GM23248 (cell line): ENCODE measurements around the gene HTRA1. TPM values are rescaled to one million over a fixed set of nuclear protein-coding genes. Genes with fewer than 3 reads are reported as not detected.

Experiments
- DNase-seq: peaks from one replicate; pipeline ENCODE4 v3.0.0-alpha.2; 2015
- H2AFZ ChIP-seq: fragments of 200-600 bp; sonication (generic); 2 replicates; pipeline ENCODE4 v1.6.1; 2016; ENCODE audit warnings: antibody characterized with exemption
- H3F3A ChIP-seq: fragments of 200-600 bp; sonication (generic); 2 replicates; pipeline ENCODE4 v1.6.1; 2016; ENCODE audit warnings: mild to moderate bottlenecking, antibody characterized with exemption, mixed run types; ENCODE audit not compliant: insufficient read depth
- H3K27ac ChIP-seq: fragments of 200-600 bp; sonication (generic); 2 replicates; pipeline ENCODE4 v1.5.1; 2016; ENCODE audit warnings: mild to moderate bottlenecking
- H3K27me3 ChIP-seq: fragments of 200-600 bp; sonication (generic); replicated peaks from 2 replicates; pipeline ENCODE4 v1.6.1; 2016; ENCODE audit warnings: mild to moderate bottlenecking; ENCODE audit not compliant: insufficient read depth
- H3K36me3 ChIP-seq: fragments of 200-600 bp; sonication (generic); 2 replicates; pipeline ENCODE4 v1.6.1; 2016; ENCODE audit warnings: low read depth, mild to moderate bottlenecking
- H3K4me1 ChIP-seq: fragments of 200-600 bp; sonication (generic); 2 replicates; pipeline ENCODE4 v1.6.1; 2016; ENCODE audit warnings: mild to moderate bottlenecking; ENCODE audit not compliant: insufficient read depth
- H3K4me2 ChIP-seq: fragments of 200-600 bp; sonication (generic); one replicate; pipeline ENCODE4 v1.6.1; 2016; ENCODE audit warnings: mild to moderate bottlenecking; ENCODE audit not compliant: unreplicated experiment
- H3K4me3 ChIP-seq: fragments of 200-600 bp; sonication (generic); 2 replicates; pipeline ENCODE4 v1.5.1; 2016; ENCODE audit warnings: mild to moderate bottlenecking
- H3K79me2 ChIP-seq: fragments of 200-600 bp; sonication (generic); 2 replicates; pipeline ENCODE4 v1.6.1; 2016; ENCODE audit warnings: mild to moderate bottlenecking; ENCODE audit not compliant: insufficient read depth
- H3K9ac ChIP-seq: fragments of 200-600 bp; sonication (generic); 2 replicates; pipeline ENCODE4 v1.6.1; 2016; ENCODE audit warnings: mild to moderate bottlenecking
- H3K9me2 ChIP-seq: fragments of 200-600 bp; sonication (generic); 2 replicates; pipeline ENCODE4 v1.6.1; 2016; ENCODE audit warnings: mixed run types, mild to moderate bottlenecking, moderate library complexity; ENCODE audit not compliant: insufficient read depth
- H3K9me3 ChIP-seq: fragments of 200-600 bp; sonication (generic); one replicate; pipeline ENCODE4 v1.6.1; 2017; ENCODE audit warnings: low read depth
- H4K20me1 ChIP-seq: fragments of 200-600 bp; sonication (generic); 2 replicates; pipeline ENCODE4 v1.6.0; 2016; ENCODE audit not compliant: insufficient read depth
- EZH2 ChIP-seq: fragments of 200-600 bp; sonication (generic); IDR thresholded peaks from 2 replicates; pipeline ENCODE4 v1.6.1; 2018; ENCODE audit warnings: antibody characterized with exemption, mild to moderate bottlenecking; ENCODE audit not compliant: insufficient read depth, poor library complexity, severe bottlenecking
- EZH2phosphoT487 ChIP-seq: fragments of 200-600 bp; sonication (generic); IDR thresholded peaks from 2 replicates; pipeline ENCODE4 v1.6.1; 2018; ENCODE audit warnings: antibody characterized with exemption, moderate library complexity, mild to moderate bottlenecking, low read depth; ENCODE audit not compliant: insufficient read depth
- WGBS, 2 experiments: methylation state at CpG; one replicate each; pipeline ENCODE4 v1.1.6; 2015 to 2017; ENCODE audit warnings: low lambda C conversion rate in 2 of 2, low coverage in 1 of 2; ENCODE audit errors: missing lambda C conversion rate in 2 of 2; 5-methylcytosine and 5-hydroxymethylcytosine counted together
- in situ Hi-C: fragments of 300-500 bp; cut with MboI; formaldehyde crosslinking; loops from 2 replicates; pipeline ENCODE4 v1.15.0; 2020
- polyA plus RNA-seq: library from polyadenylated mRNA; unstranded; fragments of >200 nt; fragmentation: Nextera tagmentation; extraction: Ambion mirVana; gene quantifications from 2 replicates; pipeline ENCODE4 v1.2.1, GENCODE V29; 2016
- total RNA-seq: library from RNA; depleted of rRNA; stranded (reverse); fragments of >200 nt; shearing (Covaris generic); gene quantifications from 2 replicates; pipeline ENCODE4 v1.2.3, GENCODE V29; 2014

Gene HTRA1
- total and polyA plus RNA-seq, 2 experiments from 2014 or later: 220 to 405 TPM

DNA sequence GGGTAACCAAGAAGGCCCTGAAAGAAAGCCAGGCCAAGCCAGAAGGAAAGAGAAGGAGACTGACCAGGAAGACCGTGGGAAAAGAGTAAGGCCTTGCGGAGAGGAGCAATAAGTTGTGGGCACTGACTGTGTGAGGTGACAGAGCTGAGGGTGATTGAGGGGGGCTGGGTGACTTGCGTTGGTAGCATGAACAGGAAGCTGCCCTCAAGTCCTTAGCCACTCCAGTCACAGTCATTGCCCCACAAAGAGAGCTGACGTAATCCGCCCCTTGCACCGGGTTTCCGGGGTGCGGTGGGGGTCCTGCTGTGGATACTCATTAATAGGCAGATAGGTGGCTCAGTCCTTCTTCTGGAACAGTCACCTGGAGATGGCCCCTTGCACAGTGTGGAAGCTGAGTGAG lies 83.1 kb downstream of the HTRA1 start:
- H3F3A ChIP-seq: no peaks in the 10 kb centered on the region
- 87% methylated on average over 8 of the region's 8 CpGs for WGBS, 2 experiments
- DNase-seq: no peak
- H3K4me1 ChIP-seq: no peaks in the 10 kb centered on the region
- H4K20me1 ChIP-seq: no peaks in the 10 kb centered on the region
- H3K27ac ChIP-seq: no peak overlapping the region
- in situ Hi-C loops: no loop called here
- no peaks in the 10 kb centered on the region for H3K79me2 ChIP-seq
- no peak overlapping the region for H3K4me3 ChIP-seq
- TF ChIP-seq EZH2 (no peak), EZH2phosphoT487 (no peak)
- H2AFZ ChIP-seq: no peak overlapping the region
- no peaks in the 10 kb centered on the region for H3K9me3 ChIP-seq
- H3K9me2 ChIP-seq: no peaks in the 10 kb centered on the region
- no peak overlapping the region for H3K4me2 ChIP-seq
- no peaks in the 10 kb centered on the region for H3K27me3 ChIP-seq
- H3K36me3 ChIP-seq: no peaks in the 10 kb centered on the region
- no peak overlapping the region for H3K9ac ChIP-seq

DNA sequence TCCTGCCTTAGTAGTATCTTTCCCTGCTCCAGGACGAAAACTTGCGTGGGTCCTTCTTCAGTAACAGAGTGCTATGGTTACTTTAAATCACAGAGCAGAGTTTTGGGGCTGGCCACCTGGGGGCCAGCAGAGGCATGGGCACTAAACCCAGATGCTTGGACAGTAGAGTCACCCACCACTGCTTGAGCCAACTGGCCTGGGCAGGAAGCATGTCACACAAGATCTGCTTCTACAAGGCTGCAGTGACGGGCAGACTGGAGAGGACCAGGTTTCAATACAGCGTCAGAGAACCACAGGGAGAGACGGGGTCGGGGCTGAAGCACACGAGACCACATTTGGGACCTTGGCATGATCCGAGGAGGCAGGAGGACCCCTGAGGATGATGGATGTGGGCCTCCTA lies 84.9 kb downstream of the HTRA1 start:
- H3K4me1 ChIP-seq: no peaks in the 10 kb centered on the region
- H3K4me3 ChIP-seq: no peak overlapping the region
- H3F3A ChIP-seq: no peaks in the 10 kb centered on the region
- no peaks in the 10 kb centered on the region for H3K9me2 ChIP-seq
- no peaks in the 10 kb centered on the region for H3K9me3 ChIP-seq
- no peak overlapping the region for H3K9ac ChIP-seq
- no peaks in the 10 kb centered on the region for H4K20me1 ChIP-seq
- H3K27me3 ChIP-seq: no peaks in the 10 kb centered on the region
- DNase-seq: no peak
- no peak overlapping the region for H3K4me2 ChIP-seq
- 78 to 87% methylated on average over 8 of the region's 8 CpGs for WGBS, 2 experiments
- no peak overlapping the region for H3K27ac ChIP-seq
- TF ChIP-seq EZH2 (no peak), EZH2phosphoT487 (no peak)
- in situ Hi-C loops: no loop called here
- H3K79me2 ChIP-seq: no peaks in the 10 kb centered on the region
- H2AFZ ChIP-seq: no peak overlapping the region
- H3K36me3 ChIP-seq: no peaks in the 10 kb centered on the region

DNA sequence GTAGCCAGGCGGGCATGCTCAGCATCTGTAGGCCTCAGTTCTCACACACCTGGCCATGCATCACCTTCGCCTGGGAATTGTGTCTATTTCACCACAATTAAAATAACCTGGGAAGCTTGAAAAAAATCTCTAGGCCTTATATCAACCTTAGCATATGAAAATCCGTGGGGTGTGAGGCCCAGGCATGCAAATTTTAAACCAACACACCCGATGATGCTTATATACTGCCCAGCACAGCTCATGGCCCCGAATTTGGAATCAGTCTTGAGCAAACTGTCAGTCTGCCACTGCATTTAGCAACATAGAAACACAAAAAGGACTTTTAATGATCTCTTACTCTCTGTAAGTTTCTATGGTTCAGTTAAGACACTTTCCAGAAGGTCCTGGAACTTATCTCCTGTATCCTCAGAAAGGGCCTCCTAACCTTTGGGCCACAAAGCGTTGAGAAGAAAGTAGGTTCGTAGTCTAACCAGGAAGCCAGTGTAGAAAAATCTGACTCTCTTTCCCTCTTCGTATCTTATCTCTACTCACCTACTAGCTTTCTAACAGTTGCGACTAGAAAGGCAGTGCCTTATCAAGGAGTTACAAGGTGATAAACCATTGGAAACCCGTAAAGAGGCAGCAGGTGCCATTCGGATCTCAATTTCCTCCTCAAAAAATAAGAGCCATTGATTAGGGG lies 87.2 kb downstream of the HTRA1 start:
- Histone ChIP-seq H3K4me3 (no peak overlapping the region), H4K20me1 (no peaks in the 10 kb centered on the region), H3K9me3 (no peaks in the 10 kb centered on the region), H2AFZ (no peak overlapping the region), H3K4me2 (no peak overlapping the region), H3K27me3 (no peaks in the 10 kb centered on the region), H3K9me2 (no peaks in the 10 kb centered on the region), H3K36me3 (no peaks in the 10 kb centered on the region), H3K9ac (no peak overlapping the region), H3K27ac (no peak overlapping the region), H3K4me1 (no peaks in the 10 kb centered on the region), H3K79me2 (no peaks in the 10 kb centered on the region), H3F3A (no peaks in the 10 kb centered on the region)
- no peak for TF ChIP-seq EZH2phosphoT487
- TF ChIP-seq EZH2: no peak
- in situ Hi-C loops: no loop called here
- WGBS, 2 experiments: 81 to 82% methylated on average over 11 of the region's 11 CpGs
- no peak for DNase-seq

DNA sequence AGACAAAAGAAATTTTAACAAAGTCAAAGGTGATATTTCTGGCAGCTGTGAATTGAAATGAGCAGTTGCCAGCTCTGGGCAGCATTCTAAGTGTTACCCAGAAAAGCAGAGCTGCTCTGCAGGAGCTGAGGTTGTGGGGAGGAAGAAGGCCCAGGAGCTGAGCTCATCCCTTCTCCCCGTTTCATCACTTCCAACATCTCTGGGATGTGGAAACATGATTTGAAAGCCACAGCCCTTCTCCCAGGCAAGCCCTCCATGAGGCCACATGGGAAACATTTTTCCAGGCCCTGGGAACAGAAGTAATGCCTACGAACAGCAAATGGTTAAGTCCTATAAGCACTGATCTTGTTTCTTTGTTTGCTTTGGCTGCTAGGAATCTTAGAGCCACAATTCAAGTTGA lies 88.3 kb downstream of the HTRA1 start:
- DNase-seq: peak; percentile 18
- Histone ChIP-seq H4K20me1 (no peaks in the 10 kb centered on the region), H2AFZ (no peak overlapping the region), H3K79me2 (no peaks in the 10 kb centered on the region), H3K4me1 (no peaks in the 10 kb centered on the region), H3K9me2 (no peaks in the 10 kb centered on the region), H3F3A (no peaks in the 10 kb centered on the region), H3K27me3 (no peaks in the 10 kb centered on the region), H3K4me3 (no peak overlapping the region), H3K9me3 (no peaks in the 10 kb centered on the region), H3K9ac (no peak overlapping the region), H3K4me2 (no peak overlapping the region), H3K36me3 (no peaks in the 10 kb centered on the region), H3K27ac (no peak overlapping the region)
- in situ Hi-C loops: no loop called here
- WGBS, 2 experiments: 67 to 77% methylated on average over 2 of the region's 2 CpGs
- no peak for TF ChIP-seq EZH2

DNA sequence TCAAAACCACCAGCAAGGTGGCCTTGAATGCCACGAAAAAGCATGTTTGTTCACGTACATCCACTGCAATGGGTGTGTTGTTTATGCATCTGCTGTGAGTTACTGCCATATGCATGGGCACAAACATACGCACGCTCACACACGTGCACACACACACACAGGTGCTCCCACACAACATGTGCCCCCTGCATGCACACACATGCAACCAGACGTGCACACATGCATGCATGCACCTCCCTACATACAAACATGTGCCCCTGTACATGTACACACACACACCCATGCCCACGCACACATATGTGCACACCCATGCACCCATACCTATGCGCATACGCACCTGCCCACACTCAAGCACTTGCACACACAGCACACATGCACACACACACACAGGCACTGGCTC lies 89.1 kb downstream of the HTRA1 start:
- Histone ChIP-seq H3F3A (no peaks in the 10 kb centered on the region), H3K9ac (no peak overlapping the region), H3K4me1 (no peaks in the 10 kb centered on the region), H3K27ac (no peak overlapping the region), H3K9me3 (no peaks in the 10 kb centered on the region), H3K79me2 (no peaks in the 10 kb centered on the region), H3K27me3 (0 out of 2 replicates have a peak, but pooled peaks cover 6% of the 10 kb centered on the region), H3K9me2 (no peaks in the 10 kb centered on the region), H3K4me2 (no peak overlapping the region), H3K4me3 (no peak overlapping the region), H4K20me1 (no peaks in the 10 kb centered on the region), H2AFZ (no peak overlapping the region), H3K36me3 (no peaks in the 10 kb centered on the region)
- no peak for TF ChIP-seq EZH2phosphoT487
- no peak for TF ChIP-seq EZH2
- DNase-seq: no peak
- WGBS, 2 experiments: 79 to 83% methylated on average over 9 of the region's 9 CpGs
- in situ Hi-C loops: no loop called here
